GM18861 (cell line): ENCODE data around the gene ELAVL3.
"Not testable (repeated sequence)": the region's sequence is repeated elsewhere in the genome, so short reads cannot be mapped to it uniquely, and the experiment has no call there.

Experiments
- ATAC-seq: cut with Tn5 transposase; IDR thresholded peaks from one replicate; pipeline ENCODE4 v1.9.1; 2021; ENCODE audit not compliant: unreplicated experiment

ELAVL3 gene

DNA sequence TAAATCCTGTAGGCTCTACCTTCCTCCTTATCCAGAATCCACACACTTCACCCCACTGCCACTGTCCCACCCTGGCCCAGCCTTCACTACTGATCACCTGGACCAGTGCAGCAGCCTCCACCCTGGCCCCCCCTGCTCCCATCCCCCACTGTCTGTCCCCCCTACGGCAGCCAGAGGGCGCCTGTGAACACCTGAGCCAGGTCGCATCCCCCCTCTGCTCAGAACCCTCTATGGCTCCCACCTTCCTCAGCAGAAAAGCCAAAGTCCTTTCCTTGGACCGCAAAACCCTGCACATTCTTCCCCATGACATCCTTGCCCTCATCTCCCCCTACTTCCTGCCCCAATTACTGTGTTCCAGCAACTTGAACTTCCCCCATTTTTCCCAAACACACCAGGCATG is 20.6 kb downstream of the ELAVL3 start:
- no peak for ATAC-seq

DNA sequence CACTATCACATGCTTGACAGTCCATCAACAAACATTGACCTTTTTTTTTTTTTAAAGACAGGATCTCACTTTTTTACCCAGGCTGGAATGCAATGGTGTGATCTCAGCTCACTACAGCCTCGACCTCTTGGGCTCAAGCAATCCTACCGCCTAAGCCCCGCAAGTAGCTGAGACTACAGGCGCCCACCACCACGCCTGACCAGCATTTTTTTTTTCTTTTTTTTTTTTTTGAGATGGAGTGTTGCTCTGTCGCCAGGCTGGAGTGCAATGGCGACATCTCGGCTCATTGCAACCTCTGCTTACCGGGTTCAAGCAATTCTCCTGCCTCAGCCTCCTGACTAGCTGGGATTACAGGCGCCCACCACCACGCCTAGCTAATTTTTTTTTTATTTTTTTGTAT is 21.9 kb downstream of the ELAVL3 start:
- not testable (repeated sequence) for ATAC-seq

DNA sequence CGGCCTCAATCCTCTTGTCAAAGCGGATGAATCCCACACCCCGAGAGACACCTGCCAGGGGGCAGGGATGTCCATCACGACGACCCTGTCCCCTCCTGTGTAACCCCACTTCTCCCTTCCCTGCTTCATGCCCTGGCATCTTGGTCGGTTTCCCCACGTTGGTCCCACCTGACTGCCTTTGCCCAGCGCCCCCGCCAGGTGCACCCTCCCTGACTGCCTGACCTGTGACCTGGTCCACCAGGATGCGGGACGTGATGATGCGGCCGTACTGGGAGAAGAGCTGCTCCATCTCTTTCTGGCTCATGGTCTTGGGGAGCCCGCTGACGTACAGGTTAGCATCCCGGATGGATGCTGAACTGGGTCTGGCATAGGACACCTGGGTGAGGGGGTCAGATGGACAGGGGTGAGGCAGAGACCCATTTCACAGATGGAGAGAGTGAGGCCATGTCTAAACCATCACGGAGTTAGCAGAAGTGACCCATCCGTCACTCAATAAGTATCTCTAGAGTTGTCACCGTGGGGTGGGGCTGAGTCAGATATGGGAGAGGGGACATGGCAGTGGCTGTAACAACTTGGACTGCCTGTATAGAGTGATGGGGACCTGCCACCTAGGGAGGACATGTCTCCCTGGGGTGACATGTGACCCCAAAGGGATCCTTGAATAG is 22.5 kb downstream of the ELAVL3 start:
- ATAC-seq, result no peak

DNA sequence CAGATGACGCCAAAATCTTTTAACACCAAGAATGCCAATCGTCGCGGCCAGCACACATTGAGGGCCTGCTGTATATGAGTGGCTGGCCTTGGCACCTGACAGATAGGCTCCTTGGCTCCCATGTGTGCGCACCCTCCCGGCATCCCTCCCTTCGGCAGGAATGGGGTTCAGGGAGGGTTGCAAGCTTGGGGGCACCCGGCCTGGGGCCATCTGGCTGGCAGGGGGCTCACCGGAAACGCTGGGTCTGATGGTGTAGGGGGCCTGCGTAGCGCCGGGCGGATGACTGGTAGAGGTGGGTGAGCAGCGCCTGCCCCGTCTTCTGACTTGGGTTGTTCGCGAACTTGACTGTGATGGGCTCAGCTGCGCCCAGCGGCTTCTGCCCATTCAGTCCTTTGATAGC is 23.0 kb downstream of the ELAVL3 start:
- ATAC-seq, result no peak

DNA sequence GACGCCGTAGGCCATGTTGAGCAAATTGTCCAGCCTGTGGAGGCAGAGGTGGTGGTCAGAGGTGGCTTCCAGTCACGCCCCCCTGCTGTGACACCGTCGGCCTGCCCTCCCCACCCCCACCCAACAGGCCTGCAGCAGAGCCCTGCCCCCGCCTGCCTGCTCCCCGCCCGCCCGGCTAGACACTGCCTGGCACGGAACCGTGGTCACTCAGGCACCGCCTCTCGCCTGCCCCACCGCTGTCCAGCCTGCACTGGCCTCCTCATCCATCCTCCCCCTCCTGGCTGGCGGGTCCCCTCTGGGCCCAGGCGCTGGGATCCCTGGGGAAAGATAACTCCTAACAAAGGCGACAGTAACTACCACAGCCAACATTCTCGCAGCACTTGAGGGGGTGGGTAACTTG is 23.7 kb downstream of the ELAVL3 start:
- no peak for ATAC-seq

DNA sequence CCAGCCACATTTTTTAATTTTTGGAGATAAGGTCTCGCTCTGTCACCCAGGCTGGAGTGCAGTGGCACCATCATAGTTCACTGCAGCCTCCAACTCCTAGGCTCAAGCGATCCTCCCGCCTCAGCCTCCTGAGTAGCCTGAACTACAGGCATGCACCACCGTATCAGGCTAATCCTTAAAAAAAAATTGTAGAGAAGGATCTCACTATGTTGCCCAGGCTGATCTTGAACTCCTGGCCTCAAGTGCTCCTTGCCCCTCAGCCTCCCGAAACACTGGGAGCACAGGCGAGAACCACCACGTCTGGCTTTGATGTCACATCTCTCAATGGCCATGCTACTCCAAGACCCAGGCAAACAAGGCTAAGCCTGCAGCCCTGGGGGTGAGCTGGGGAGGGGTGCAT is 24.2 kb downstream of the ELAVL3 start:
- no peak for ATAC-seq

DNA sequence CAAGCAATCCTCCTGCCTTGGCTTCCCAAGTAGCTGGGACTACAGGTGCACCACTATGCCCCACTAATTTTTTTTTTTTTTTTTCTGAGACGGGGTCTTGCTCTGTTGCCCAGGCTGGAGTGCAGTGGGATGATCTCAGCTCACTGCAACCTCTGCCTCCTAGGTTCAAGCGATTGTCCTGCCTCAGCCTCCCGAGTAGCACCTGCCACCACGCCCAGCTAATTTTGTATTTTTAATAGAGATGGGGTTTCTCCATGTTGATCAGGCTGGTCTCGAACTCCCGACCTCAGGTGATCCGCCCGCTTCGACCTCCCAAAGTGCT is 25.7 kb downstream of the ELAVL3 start:
- ATAC-seq, result not testable (repeated sequence)

DNA sequence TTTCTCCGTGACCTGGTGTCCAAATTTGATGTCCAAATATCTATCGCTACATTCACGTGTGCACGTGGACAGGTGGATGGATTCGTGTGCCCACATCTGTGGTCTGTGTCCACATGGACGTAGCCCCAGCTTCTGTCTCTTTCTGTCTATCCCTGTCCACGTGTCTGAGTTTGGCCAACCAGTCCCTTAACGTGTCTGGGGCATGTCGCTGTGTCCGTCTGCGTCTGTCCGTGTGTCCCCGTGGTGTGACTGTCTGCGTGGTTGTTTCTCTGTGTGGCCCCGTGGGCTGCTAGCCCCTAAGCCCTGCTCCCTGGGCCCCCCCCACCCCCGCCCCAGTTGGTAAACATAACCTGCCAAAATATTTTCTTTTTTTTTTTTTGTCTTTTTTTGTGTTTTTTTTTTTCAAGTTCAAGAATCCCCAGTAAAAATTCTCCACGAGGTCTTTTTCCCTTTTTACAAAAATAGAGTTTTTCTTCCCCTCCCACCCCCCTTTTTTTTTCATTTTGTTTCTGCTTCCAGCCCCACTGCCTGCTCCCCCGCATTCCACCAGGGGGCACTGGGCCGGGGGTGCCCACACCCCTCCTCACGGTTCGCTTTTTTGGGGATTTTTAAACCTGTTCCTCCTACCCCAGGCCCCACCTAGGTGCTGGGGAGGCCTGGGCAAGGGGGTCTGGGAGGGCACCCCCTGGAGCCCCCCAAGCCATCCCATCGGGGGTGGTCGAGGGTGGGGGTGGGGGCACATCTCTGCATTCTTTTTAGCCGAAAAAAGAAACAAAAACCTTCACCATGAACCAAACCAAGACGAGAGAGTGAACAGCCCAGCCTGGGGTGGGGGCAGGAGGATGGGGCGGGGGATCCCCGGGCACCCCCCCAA is 27.1 kb downstream of the ELAVL3 start:
- ATAC-seq, result no peak

DNA sequence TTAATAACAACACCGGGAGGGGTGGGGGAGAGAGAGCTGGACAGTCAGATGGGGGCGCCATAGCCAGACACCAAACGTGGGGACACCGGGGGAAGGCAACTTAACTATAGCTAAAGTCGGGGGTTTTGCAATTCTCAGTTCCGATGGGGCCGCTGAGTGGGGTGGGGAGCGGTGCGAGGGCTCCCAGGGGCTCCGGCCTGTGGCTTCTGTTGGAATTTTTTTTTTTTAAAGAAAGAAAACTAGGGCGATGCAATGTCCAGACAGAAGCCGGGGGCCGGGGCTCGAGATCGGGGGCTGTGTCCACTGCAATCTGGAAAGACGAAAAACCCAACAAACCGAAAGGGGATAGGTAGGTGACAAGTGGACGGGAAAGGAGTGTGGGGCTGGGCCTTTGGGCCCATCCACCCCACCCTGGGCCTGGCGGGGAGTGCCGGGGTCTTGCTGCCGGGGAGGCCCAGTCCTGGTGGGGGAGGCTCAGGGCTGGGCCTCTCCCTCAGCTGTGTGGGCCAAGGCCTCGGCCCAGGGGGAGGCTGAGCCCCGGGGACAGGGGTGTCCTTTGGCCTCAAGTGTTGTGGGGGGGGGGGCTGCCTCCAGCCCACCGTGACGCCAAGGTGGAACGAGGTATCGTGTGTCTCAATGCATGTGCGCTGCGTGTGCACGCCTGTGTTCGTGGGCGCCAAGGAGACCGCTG is 28.1 kb downstream of the ELAVL3 start:
- no peak for ATAC-seq

DNA sequence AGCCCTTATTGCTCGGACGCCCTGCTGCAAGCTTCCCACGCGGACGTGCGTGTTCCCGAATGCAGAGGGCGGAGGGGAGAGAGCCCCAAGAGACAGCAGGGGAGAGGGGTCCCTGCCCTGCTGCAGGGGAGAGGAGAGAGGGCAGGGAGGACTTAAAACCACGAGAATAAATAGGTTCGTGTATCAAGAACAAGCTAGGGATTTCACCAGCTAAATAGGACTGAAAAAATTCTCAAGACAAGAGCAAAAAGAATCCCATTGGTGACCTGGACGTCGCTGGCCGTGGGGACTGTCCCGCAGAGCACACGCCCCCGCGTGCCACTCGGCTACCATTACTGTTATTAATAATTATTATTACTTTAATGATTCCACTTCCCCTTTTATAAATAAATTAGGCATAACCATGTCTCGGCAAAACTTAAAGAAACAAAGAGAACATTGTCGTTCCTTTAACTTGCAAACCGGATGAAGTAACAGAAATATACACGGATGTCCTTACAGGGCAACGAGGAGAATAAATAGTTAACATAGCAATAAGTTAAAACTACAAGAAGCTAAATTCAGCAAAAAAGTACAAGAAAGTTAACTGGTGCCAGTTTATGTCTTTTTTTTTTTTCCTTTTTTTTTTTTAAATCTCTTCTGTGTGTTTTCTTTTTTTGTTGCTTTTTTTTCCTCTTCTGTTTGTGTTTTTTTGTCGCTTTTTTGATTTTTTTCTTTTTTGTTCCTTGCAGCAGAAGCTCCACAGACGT is 28.8 kb downstream of the ELAVL3 start:
- no peak for ATAC-seq

DNA sequence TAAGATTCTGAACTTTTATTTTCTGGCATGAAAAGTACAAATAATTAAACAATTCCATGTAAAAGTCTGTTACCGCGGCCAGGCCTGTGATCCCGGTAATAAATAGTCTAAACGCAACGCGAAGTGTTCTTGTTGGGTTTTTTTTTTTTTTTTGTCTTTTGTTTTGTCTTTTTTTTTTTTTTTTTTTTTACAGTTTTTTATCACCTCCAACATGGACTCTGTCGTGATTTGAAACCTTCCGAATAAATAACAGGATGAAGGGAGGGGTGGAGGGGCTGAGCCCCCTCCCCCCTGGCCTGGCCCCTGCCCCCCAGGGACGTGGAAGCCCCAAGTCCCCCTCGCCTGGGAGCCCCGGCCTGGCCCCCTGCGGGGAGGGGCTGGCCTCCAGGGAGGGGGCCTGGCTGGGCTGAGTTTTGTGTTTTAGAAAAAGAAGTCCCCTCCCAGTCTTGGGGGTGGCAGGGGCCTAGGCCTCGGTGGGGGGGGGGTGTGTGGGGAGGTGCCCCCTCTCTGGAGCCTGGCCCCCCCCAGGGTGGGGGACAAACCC is 29.4 kb downstream of the ELAVL3 start:
- ATAC-seq, result no peak

DNA sequence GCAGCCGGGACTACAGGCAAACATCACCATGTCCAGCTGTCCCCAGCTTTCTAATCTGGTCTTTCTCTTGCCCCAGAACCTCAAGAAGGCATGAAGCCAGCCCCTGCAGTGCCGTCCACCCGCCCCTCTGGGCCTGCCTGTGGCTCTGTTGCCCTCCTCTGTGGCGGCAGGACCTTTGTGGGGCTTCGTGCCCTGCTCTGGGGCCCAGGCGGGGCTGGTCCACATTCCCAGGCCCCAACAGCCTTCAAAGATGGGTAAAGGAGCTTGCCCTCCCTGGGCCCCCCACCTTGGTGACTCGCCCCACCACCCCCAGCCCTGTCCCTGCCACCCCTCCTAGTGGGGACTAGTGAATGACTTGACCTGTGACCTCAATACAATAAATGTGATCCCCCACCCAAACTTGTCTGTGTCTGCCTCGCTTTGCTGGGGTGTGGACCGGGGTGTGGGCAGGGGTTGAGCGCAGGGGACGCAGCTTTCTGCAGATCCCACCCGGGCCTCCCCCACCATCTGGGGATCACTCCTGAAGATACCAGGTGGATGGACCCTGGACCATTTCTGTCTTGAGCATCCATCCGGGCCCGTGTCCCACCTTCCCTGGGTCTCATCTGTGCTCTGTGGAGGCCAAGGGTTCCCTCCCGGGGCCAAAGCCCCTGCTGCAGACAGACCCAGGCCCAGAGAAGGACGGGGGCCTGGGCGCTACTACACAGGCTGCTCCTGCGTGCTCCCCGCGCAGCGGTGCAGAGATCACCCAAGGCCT is 30.1 kb downstream of the ELAVL3 start:
- no peak for ATAC-seq

DNA sequence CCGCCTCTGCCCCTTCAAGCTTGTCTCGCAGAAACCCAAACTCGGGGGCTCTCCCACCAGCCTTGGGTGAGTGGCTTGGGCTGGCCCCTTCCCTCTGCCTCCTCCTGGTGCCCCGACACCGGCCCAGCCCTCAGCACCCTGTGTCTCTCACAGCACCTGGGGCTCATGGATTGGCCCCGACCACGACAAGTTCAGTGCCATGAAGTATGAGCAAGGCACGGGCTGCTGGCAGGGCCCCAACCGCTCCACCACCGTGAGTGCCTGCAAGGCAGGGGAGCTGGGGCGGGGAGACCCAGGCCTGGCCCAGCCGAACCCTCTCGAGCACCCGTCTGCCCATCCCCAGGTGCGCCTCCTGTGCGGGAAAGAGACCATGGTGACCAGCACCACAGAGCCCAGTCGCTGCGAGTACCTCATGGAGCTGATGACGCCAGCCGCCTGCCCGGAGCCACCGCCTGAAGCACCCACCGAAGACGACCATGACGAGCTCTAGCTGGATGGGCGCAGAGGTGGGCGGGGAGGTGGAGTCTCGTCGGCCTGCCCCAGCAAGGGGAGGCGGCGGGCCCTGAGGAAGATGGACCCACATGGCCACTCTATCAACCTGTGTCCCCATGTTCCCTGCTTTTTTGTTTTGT is 31.8 kb downstream of the ELAVL3 start:
- no peak for ATAC-seq

DNA sequence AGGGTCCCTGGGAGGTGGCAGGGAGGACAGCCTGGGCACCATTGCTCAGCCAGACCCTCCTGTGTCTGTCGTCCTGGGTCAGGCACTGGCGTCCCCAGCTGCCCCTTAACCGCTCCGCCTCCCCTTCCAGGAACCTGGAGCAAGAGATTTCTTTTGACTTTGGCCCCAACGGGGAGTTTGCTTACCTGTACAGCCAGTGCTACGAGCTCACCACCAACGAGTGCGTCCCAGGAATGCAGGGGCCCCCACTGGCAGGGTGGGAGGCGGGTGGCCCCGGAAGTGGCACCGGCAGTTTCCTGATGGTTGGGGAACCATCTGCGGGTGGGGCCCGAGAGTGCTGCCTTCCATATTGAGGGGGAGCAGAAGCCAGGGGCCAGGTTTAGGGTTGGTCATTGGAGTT is 32.4 kb downstream of the ELAVL3 start:
- no peak for ATAC-seq

DNA sequence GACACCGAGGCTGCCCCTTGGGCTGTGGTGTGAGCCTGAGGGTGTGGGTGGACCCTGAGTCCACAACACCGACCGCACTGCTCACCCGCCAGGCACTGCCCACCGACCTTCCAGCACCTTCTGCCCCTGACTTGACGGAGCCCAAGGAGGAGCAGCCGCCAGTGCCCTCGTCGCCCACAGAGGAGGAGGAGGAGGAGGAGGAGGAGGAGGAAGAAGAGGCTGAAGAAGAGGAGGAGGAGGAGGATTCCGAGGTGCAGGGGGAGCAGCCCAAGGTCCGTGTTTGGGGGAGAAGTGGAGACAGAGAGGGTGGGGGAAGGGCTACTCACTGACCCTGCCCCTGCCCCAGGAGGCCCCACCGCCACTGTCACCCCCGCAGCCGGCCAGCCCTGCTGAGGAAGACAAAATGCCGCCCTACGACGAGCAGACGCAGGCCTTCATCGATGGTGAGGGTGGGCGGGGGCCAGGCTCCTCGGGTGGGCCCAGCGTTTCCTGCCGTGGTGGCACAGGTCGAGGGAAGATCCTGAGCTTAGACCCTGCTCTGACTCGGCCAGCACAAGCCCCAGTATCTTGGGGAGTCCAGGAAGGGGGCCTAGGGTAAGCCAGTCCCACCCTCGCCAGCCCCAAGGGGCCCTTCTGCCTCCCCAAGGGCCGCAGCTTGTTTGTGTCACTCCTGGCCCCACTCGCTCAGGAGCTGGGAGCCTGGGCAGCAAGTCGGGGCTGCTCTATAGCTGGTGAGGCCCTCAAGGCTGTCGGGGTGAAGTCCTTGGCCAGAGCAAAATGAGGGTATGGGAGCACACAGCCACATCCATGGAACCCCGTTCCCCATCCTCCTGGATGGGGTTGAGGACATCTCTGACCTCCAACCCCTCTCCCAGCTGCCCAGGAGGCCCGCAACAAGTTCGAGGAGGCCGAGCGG is 33.2 kb downstream of the ELAVL3 start:
- no peak for ATAC-seq

DNA sequence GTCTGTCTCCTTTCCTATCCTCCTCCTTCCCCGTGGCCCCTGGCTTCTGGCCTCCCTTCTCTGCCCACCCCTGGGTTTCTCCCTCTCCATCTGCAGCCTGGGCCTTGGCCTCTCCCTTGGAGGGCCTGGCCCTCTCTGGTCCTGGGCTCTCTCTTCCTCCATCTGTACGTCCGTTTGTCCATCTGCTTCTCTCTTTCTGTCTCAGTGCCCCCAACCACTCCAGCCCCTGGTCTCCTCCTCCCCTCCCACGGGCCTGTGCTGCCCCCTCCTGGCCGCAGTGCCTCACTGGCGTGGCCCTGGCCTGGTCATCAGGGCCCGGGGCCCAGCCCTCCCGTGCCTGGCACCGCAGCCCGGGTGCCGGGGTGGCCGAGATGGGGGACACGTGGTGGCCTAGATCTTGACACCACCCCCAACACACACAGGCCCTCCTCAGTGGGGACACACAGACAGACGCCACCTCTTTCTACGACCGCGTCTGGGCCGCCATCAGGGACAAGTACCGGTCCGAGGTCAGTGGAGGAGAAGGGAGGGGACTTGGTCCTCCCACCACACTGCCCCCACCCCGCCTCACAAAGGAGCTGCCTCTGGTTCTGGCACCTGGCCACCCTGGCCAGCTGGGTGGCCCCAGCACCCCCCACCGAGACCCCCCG is 34.1 kb downstream of the ELAVL3 start:
- ATAC-seq, result no peak

DNA sequence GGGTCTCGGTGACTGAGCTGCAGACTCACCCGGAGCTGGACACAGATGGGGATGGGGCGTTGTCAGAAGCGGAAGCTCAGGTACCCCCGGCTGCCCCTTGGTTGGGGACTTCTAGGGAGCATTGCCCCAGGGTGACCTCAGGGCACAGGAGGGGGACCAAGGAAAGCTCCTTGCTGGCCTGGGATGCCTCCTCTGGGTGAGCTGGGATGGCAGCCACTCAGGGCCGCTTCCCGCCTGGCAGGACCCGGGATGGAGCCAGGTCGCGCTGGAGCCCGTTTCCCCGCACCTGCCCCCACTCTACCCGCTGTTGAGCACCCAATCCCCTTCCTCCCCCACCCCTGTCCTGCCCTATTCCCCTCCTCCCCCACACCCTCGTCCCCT is 34.6 kb downstream of the ELAVL3 start:
- ATAC-seq, result no peak

DNA sequence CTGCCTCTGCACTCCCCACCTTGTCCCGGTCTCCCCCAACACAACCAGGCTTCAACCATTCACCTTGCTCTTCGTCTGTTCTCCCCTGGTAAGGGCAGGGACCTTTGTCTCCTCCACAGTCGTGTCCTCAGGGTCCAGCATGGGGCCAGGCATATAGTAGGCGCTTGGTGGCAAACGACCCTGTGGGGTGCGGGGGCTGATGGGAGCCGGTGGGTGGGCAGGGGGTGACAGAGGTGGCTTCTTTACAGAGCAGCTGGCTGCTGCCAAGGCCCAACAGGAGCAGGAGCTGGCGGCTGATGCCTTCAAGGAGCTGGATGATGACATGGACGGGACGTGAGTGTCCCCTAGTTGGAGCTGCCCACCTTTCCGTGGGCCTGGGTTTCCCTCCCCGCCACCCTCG is 35.7 kb downstream of the ELAVL3 start:
- ATAC-seq, result no peak
